HepG2 (cell line): Measurements from ENCODE around the gene CCDC57. TPM values are rescaled to one million over a fixed set of nuclear protein-coding genes. Genes with fewer than 3 reads are reported as not detected.

Experiments
- AKAP8 ChIP-seq: sonication (generic); formaldehyde crosslinking; IDR thresholded peaks from 2 replicates; pipeline ENCODE4 v1.5.1; 2020; ENCODE audit warnings: mild to moderate bottlenecking, missing genetic modification reagents
- ATF1 ChIP-seq: IDR thresholded peaks from 2 replicates; pipeline ENCODE4 v1.6.1; 2016; ENCODE audit warnings: mild to moderate bottlenecking, control low read depth
- DR1 ChIP-seq: sonication (generic); formaldehyde crosslinking; IDR thresholded peaks from 2 replicates; pipeline ENCODE4 v1.8.0; 2021; ENCODE audit warnings: mild to moderate bottlenecking, missing genetic modification reagents, inconsistent platforms
- GATAD1 ChIP-seq: IDR thresholded peaks from 2 replicates; pipeline ENCODE4 v1.6.1; 2016; ENCODE audit warnings: missing genetic modification reagents, missing compliant biosample characterization
- HCFC1 ChIP-seq: fragments of 150-350 bp; IDR thresholded peaks from 2 replicates; pipeline ENCODE4 v1.6.1; 2014; ENCODE audit warnings: low read depth, low read length
- HDAC1 ChIP-seq: sonication (generic); formaldehyde crosslinking; IDR thresholded peaks from 2 replicates; pipeline ENCODE4 v1.5.1; 2020; ENCODE audit warnings: mild to moderate bottlenecking, missing genetic modification reagents
- KLF6 ChIP-seq: IDR thresholded peaks from 2 replicates; pipeline ENCODE4 v1.8.0; 2016; ENCODE audit warnings: missing biosample characterization, missing genetic modification reagents
- MAFF ChIP-seq: IDR thresholded peaks from 2 replicates; pipeline ENCODE4 v1.6.1; 2011; ENCODE audit warnings: low read depth, low read length, improper control_type of control experiment
- MAZ ChIP-seq, 2 experiments: sonication (generic) in 1 of 2; formaldehyde crosslinking in 1 of 2; IDR thresholded peaks; 2 replicates each; pipeline versions ENCODE4 v1.5.0 to v1.6.1; 2012 to 2020; ENCODE audit warnings: low read depth in 2 of 2, mild to moderate bottlenecking in 2 of 2, borderline replicate concordance in 1 of 2, improper control_type of control experiment in 1 of 2, low read length in 1 of 2, missing genetic modification reagents in 1 of 2, moderate library complexity in 1 of 2
- MED8 ChIP-seq: sonication (generic); formaldehyde crosslinking; IDR thresholded peaks from 2 replicates; pipeline ENCODE4 v1.8.1; 2023; ENCODE audit warnings: mild to moderate bottlenecking, missing genetic modification reagents; ENCODE audit not compliant: insufficient replicate concordance
- MXI1 ChIP-seq: IDR thresholded peaks from 3 replicates; pipeline ENCODE4 v1.6.1; 2012; ENCODE audit warnings: low read depth, low read length, inconsistent platforms, borderline replicate concordance
- NR2C2 ChIP-seq: sonication (generic); formaldehyde crosslinking; IDR thresholded peaks from 2 replicates; pipeline ENCODE4 v1.4.0; 2020; ENCODE audit warnings: missing genetic modification reagents, mild to moderate bottlenecking, moderate library complexity, borderline replicate concordance
- PBX3 ChIP-seq: sonication (generic); formaldehyde crosslinking; IDR thresholded peaks from 2 replicates; pipeline ENCODE4 v1.8.1; 2023; ENCODE audit warnings: missing genetic modification reagents, inconsistent platforms, borderline replicate concordance
- TFE3 ChIP-seq: IDR thresholded peaks from 2 replicates; pipeline ENCODE4 v1.6.1; 2016
- ZBTB25 ChIP-seq: IDR thresholded peaks from 2 replicates; pipeline ENCODE4 v1.6.1; 2018; ENCODE audit warnings: missing genetic modification reagents
- ZBTB43 ChIP-seq: sonication (generic); formaldehyde crosslinking; conservative IDR thresholded peaks from 2 replicates; pipeline ENCODE4 v1.4.0; 2020; ENCODE audit warnings: missing genetic modification reagents
- ZFP90 ChIP-seq: sonication (generic); formaldehyde crosslinking; IDR thresholded peaks from 2 replicates; pipeline ENCODE4 v1.8.0; 2022; ENCODE audit warnings: missing genetic modification reagents, mild to moderate bottlenecking, inconsistent platforms, borderline replicate concordance
- ZMYM4 ChIP-seq: sonication (generic); formaldehyde crosslinking; IDR thresholded peaks from 2 replicates; pipeline ENCODE4 v1.8.1; 2023; ENCODE audit warnings: mild to moderate bottlenecking, missing genetic modification reagents
- ZNF101 ChIP-seq: sonication (generic); formaldehyde crosslinking; IDR thresholded peaks from 2 replicates; pipeline ENCODE4 v1.4.0; 2020; ENCODE audit warnings: mild to moderate bottlenecking, low read depth, missing genetic modification reagents, borderline replicate concordance
- ZNF225 ChIP-seq: sonication (generic); formaldehyde crosslinking; IDR thresholded peaks from 2 replicates; pipeline ENCODE4 v1.4.0; 2020; ENCODE audit warnings: mild to moderate bottlenecking, missing genetic modification reagents
- ZNF256 ChIP-seq: sonication (generic); formaldehyde crosslinking; conservative IDR thresholded peaks from 2 replicates; pipeline ENCODE4 v1.4.0; 2020; ENCODE audit warnings: missing genetic modification reagents
- ZNF496 ChIP-seq: sonication (generic); formaldehyde crosslinking; IDR thresholded peaks from 2 replicates; pipeline ENCODE4 v1.8.1; 2023; ENCODE audit warnings: mild to moderate bottlenecking, moderate library complexity, missing genetic modification reagents; ENCODE audit not compliant: insufficient replicate concordance
- ZNF644 ChIP-seq: IDR thresholded peaks from 2 replicates; pipeline ENCODE4 v1.6.1; 2016; ENCODE audit warnings: low read depth
- ZSCAN12 ChIP-seq: sonication (generic); formaldehyde crosslinking; IDR thresholded peaks from 2 replicates; pipeline ENCODE4 v1.9.0; 2021; ENCODE audit warnings: mild to moderate bottlenecking, missing genetic modification reagents
- ZSCAN21 ChIP-seq: sonication (generic); formaldehyde crosslinking; IDR thresholded peaks from 2 replicates; pipeline ENCODE4 v1.8.0; 2022; ENCODE audit warnings: mild to moderate bottlenecking, missing genetic modification reagents, moderate library complexity, borderline replicate concordance
- polyA plus RNA-seq, 8 experiments: library from polyadenylated mRNA; depleted of rRNA in 3 of 8; stranded (reverse) in 7 of 8; unstranded in 1 of 8; fragments of >200 nt; fragmentation: Illumina TruSeq in 4 of 8; extraction: Trizol in 4 of 8; gene quantifications; 2 replicates each; pipeline versions ENCODE4 v1.2.1 to v1.2.3, GENCODE V29; 2011 to 2016; ENCODE audit warnings: low read depth in 4 of 8, missing spikeins in 1 of 8, mixed read lengths in 1 of 8; ENCODE audit not compliant: insufficient read depth in 1 of 8
- total RNA-seq, 5 experiments: library from RNA; depleted of rRNA; stranded (reverse); fragments of >200 nt; fragmentation: Illumina TruSeq; extraction: Trizol; gene quantifications; 2 replicates each; pipeline ENCODE4 v1.2.3, GENCODE V29; 2016; ENCODE audit warnings: low read depth in 1 of 5

Gene CCDC57
- total and polyA plus RNA-seq, 2 of the 13 experiments (the other 11 are each of a cell fraction or from before 2014, with no cell fraction given): 59.3 to 59.9 TPM

- TF ChIP-seq MAZ (IDR thresholded peaks at IDR 0.05; ENCODE audit: borderline replicate concordance, low read depth, low read length) (peak; percentile 60), MAZ (CRISPR knock-in tag; IDR thresholded peaks at IDR 0.05; ENCODE audit: low read depth) (peak; percentile 96), AKAP8 (peak; percentile 26), ZNF496 (CRISPR knock-in tag) (no peak), NR2C2 (CRISPR knock-in tag) (peak; percentile 75), ZBTB25 (CRISPR knock-in tag) (no peak), ZNF225 (CRISPR knock-in tag) (no peak), ZFP90 (CRISPR knock-in tag) (peak; percentile 11; the same call in 1 of the 2 replicates), GATAD1 (CRISPR knock-in tag) (peak; percentile 32; the same call in 1 of the 2 replicates), DR1 (CRISPR knock-in tag) (peak; percentile 98), PBX3 (CRISPR knock-in tag) (peak; percentile 87; the same call in 1 of the 2 replicates), ZMYM4 (CRISPR knock-in tag) (peak; percentile 68), TFE3 (CRISPR knock-in tag) (0 out of 2 replicates have a peak, but pooled peaks have one; percentile 59), ZNF644 (CRISPR knock-in tag) (no peak), KLF6 (CRISPR knock-in tag) (peak; percentile 93), ATF1 (CRISPR knock-in tag) (no peak), MXI1 (peak; percentile 95; the same call in 1 of the 3 replicates), MAFF (no peak), ZSCAN12 (CRISPR knock-in tag) (peak; percentile 90), ZNF256 (CRISPR knock-in tag) (peak; percentile 74; the same call in 1 of the 2 replicates), ZSCAN21 (CRISPR knock-in tag) (peak; percentile 96), ZNF101 (no peak), HDAC1 (CRISPR knock-in tag) (peak; percentile 71), MED8 (CRISPR knock-in tag) (peak; percentile 57), ZBTB43 (CRISPR knock-in tag) (peak; percentile 86), HCFC1 (peak; percentile 27; the same call in 1 of the 2 replicates)
Measured at GRCh38 chr17:82098169-82098938, 114.3 kb downstream of the CCDC57 start, which contains the start of gene FASN (continued).
